Amniotic epithelial cell (primary cell): ENCODE measurements around the gene CDK19.
"Not testable (repeated sequence)": the region's sequence is repeated elsewhere in the genome, so short reads cannot be mapped to it uniquely, and the experiment has no call there.

Experiments
- DNase-seq: peaks from one replicate; pipeline ENCODE4 v3.0.0-alpha.2; 2010; ENCODE audit warnings: low read depth

Gene CDK19

GRCh38 chr6:110620065-110620464, 195.2 kb downstream of the CDK19 start:
- no peak for DNase-seq

DNA sequence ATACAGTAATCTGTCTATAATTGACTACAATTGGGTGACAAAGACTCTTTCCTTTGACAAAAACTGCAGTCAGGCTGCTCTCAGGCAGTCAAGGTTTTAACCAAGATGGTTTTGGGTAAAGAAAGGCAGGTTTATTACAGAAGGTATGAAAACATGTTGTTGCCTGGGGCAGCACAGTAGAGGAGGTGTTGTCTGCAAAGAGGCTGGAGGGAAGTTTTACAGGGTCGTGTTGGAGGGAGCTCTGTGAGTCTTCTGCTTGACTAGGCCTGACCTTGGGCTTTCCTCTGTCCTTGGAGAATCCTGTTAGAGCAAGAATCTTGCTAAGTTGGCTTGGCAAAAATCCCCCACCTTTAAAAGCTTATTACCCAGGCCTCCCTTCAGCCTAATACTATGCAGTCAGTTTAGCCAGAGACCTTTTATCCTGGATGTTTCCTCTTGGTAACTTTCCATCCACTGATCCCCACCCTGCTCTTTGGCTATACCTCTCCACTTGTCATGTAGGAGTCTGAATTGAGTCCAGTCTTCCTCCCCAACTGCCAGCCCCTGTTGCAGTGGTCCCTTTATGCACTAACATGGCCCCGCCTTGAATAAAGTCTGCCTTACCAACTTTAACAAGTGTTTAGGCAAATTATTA, 195.9 kb downstream of the CDK19 start:
- no peak for DNase-seq

GRCh38 chr6:110618591-110619267, 196.5 kb downstream of the CDK19 start:
- DNase-seq, result peak; percentile 24

GRCh38 chr6:110617057-110617456, 198.2 kb downstream of the CDK19 start:
- DNase-seq, result no peak

GRCh38 chr6:110615722-110616121, 199.5 kb downstream of the CDK19 start:
- no peak for DNase-seq

GRCh38 chr6:110614586-110614985, 200.7 kb downstream of the CDK19 start:
- DNase-seq, result no peak

GRCh38 chr6:110614106-110614505, 201.2 kb downstream of the CDK19 start:
- no peak for DNase-seq

DNA sequence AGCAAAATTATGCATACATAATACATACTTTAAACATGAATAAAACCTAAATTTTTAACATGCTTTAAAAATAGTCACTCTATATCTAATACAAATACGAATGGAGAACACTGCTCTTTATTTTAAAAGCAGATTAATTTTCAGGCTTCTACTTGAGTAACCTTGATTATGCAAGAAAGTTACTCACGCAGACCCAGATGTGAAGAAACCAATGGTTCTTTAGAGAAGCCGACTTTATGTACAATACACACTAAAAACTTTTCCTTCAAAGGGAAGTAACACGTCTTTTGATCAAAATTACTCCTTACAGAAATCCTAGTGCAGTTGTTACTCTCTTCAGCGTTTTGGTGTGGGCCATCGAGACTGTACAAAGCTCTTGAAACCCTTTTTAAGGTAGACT, 201.9 kb downstream of the CDK19 start:
- peak; percentile 58 for DNase-seq

DNA sequence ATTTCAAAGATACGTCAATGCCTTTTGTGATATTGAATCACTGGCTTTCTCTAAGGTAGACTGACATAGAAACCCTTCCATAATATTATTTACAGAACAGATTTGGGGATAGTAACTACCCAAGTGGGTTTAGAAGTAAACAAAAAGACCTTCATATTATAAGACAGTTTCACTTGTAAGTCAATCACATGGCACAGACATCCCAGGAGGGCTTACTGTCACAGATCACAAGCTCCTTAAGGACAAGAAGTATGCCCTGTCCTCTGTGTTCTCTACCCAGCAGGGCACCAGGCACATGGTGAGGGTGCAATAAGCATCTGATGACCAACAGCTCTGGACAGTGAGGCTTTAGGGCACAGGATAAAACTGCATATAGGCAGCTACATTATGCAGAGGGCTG, 203.0 kb downstream of the CDK19 start:
- DNase-seq, result no peak

GRCh38 chr6:110609101-110609500, 206.2 kb downstream of the CDK19 start:
- DNase-seq, result no peak

- DNase-seq, result no peak
Observed at GRCh38 chr6:110608151-110608550, 207.1 kb downstream of the CDK19 start.

DNA sequence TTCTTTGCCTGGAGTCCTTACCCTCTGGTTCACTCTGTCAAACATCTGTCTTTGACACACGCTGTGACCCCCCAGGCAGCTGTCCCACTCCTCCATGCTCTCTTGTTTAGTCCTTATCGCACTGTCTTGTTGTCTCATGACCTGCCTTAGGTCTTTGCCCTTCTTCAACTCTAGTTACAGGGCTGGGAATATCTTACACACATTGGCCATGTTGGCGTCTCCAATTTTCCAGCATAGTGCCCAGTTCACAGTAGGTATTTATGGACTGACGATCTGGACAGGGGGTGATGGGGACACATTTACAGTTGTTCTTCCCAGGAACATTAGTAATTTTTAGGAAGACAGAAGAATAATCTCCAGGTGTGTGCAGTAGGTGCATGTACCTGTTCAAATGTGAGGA, 209.1 kb downstream of the CDK19 start:
- no peak for DNase-seq

GRCh38 chr6:110600640-110601039, 214.6 kb downstream of the CDK19 start:
- not testable (repeated sequence) for DNase-seq

GRCh38 chr6:110597761-110598160, 217.5 kb downstream of the CDK19 start:
- no peak for DNase-seq

- DNase-seq, result no peak
Observed at GRCh38 chr6:110596354-110596753, 218.9 kb downstream of the CDK19 start.

DNA sequence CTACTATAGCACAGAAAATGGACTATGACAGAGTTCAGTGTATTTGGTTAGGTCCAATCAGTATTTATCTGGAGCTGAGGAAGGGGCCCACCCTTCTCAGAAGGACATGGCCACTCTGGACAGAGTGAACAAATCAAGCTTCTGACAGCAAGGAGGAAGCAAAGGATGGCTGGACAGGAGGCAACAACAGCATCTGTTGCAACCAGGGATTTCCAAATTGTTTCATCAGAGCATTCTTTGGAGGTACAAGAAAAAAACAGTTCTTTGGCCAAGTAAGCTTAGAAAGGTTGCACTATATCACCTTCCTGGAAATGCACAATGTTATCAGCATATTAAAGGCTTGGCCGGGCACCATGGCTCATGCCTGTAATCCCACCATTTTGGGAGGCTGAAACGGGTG, 220.2 kb downstream of the CDK19 start:
- peak; percentile 71 for DNase-seq

- DNase-seq, result no peak
Observed at GRCh38 chr6:110593637-110594036, 221.6 kb downstream of the CDK19 start.

- no peak for DNase-seq
Observed at GRCh38 chr6:110592765-110593164, 222.5 kb downstream of the CDK19 start.

GRCh38 chr6:110590821-110591351, 224.4 kb downstream of the CDK19 start:
- peak; percentile 80 for DNase-seq

- no peak for DNase-seq
Observed at GRCh38 chr6:110589865-110590513, 225.3 kb downstream of the CDK19 start.

DNA sequence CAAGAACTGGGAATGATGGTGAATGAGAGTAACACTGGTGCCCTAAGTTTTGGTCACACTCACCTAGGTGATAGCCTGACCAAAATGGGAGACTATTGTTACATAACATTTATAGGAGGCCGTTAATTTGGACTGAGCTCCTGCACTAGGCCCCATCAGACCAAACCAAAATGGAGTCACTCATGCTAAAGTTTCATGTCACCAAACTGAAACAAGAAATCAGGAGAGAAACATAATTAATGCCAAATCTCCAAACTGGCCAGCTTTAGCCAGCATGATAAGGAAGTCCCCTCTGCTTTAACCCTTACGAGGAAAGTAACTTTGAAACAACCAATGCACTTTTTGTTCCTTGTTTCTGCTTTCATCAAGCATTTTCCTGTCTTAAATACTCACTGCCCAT, 227.9 kb downstream of the CDK19 start:
- no peak for DNase-seq

DNA sequence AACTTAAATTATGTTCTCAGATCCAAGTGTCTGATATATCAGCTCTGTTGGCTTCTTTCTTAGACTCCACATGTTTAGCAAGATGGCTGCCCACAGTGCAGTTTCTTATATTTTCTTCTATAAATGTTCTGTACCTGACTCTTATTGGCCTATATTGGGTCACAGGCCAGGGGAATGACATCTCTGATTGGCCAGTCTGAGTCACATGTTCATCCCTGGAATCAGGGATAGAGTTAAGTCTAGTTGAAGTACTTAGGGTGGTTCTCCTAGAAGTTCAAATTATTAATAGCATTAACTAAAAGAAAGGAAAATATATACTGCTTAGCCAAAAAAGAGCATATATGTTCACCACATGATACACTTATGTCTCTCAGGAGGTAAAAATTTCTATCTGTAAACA, 233.6 kb downstream of the CDK19 start:
- no peak for DNase-seq

DNA sequence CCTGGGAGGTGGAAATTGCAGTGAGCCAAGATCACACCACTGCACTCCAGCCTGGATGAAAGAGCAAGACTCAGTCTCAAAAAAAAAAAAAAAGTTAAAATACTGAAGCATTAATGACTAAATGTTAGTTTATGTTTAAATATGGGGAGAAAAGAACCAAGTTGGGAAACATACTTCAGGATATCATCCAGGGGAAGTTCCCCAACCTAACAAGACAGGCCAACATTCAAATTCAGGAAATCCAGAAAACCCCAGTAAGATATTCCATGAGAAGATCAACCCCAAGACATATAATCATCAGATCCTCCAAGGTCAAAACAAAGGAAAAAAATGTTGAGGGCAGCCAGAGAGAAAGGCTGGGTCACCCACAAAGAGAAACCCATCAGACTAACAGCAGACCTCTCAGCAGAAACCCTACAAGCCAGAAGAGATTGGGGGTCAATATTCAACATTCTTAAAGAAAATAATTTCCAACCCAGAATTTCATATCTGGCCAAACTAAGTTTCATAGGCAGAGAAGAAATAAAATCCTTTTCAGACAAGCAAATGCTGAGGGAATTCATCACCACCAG, 237.6 kb downstream of the CDK19 start:
- DNase-seq, result not testable (repeated sequence)
